Hypothalamus (tissue), 51 donors: Measurements from ENCODE around the gene CDC42SE1.

Experiments
- DNase-seq, 51 donors: peaks; one replicate each; lab custom pipeline; 2025; lab: John Stamatoyannopoulos, UW

The CDC42SE1 gene

GRCh38 chr1:151009674-151010345 is 49.6 kb downstream of the CDC42SE1 start:
- no peak for DNase-seq

- peak in 1 of 51 donors; percentile 11 for DNase-seq
These were observed 50.2 kb downstream of the CDC42SE1 start for GRCh38 chr1:151009206-151009587.

- peak in 50 of 51 donors; percentile 42 to 97 (median 90) for DNase-seq
These were observed 50.9 kb downstream of the CDC42SE1 start, which contains the start of gene PRUNE1 for GRCh38 chr1:151008244-151009205. Gene PRUNE1, plus strand, starts transcription at chr1:151008449. Its CDS starts 184 bp downstream, at chr1:151008633.

GRCh38 chr1:151007853-151008243 is 51.6 kb downstream of the CDC42SE1 start:
- peak in 2 of 51 donors; percentile 30 to 71 for DNase-seq

GRCh38 chr1:151006327-151007052 is 52.9 kb downstream of the CDC42SE1 start, which contains the start of gene MINDY1:
Gene MINDY1, minus strand, starts transcription at chr1:151006902. Its CDS starts 4,285 bp downstream, at chr1:151002617.
- DNase-seq: peak in 48 of 51 donors; percentile 20 to 89 (median 65)

GRCh38 chr1:151005729-151006319 is 53.6 kb downstream of the CDC42SE1 start:
- DNase-seq: peak in 3 of 51 donors; percentile 55 to 56 (median 56)

GRCh38 chr1:151003180-151003579 is 56.2 kb downstream of the CDC42SE1 start:
- DNase-seq: no peak

- no peak for DNase-seq
These were observed 56.8 kb downstream of the CDC42SE1 start for GRCh38 chr1:151002611-151003010.

GRCh38 chr1:151002051-151002450 is 57.4 kb downstream of the CDC42SE1 start:
- DNase-seq: no peak

- DNase-seq: no peak
These were observed 57.8 kb downstream of the CDC42SE1 start for GRCh38 chr1:151001602-151002001.
